Kidney epithelial cell (primary cell): Measurements from ENCODE around the gene HSDL1. TPM values are rescaled to one million over a fixed set of nuclear protein-coding genes. Genes with fewer than 3 reads are reported as not detected.

Source experiments
- DNase-seq: peaks from one replicate; pipeline ENCODE4 v3.0.0-alpha.2; 2010; ENCODE audit warnings: low read depth
- H3K27me3 ChIP-seq: 2 replicates; pipeline ENCODE4 v1.6.0; 2011; ENCODE audit warnings: low read length; ENCODE audit not compliant: control insufficient read depth, insufficient read depth
- H3K36me3 ChIP-seq: 2 replicates; pipeline ENCODE4 v1.5.1; 2011; ENCODE audit warnings: low read length; ENCODE audit not compliant: control insufficient read depth, insufficient read depth
- H3K4me3 ChIP-seq: 2 replicates; pipeline ENCODE4 v1.5.1; 2011; ENCODE audit warnings: low read depth, mild to moderate bottlenecking, control low read depth, low read length
- total RNA-seq: library from RNA; depleted of rRNA; stranded (reverse); fragments of >200 nt; gene quantifications from 2 replicates; pipeline ENCODE4 v1.2.3, GENCODE V29; 2015
- TF ChIP-seq, protein P1 (sequence below): IDR thresholded peaks from 2 replicates; pipeline ENCODE4 v1.5.1; 2011; ENCODE audit warnings: mild to moderate bottlenecking, moderate library complexity, low read length, control low read depth, inconsistent platforms; ENCODE audit not compliant: insufficient read depth, poor library complexity, severe bottlenecking

HSDL1 gene
- total RNA-seq, 1 donor from 2014 or later, result 37.9 TPM

DNA sequence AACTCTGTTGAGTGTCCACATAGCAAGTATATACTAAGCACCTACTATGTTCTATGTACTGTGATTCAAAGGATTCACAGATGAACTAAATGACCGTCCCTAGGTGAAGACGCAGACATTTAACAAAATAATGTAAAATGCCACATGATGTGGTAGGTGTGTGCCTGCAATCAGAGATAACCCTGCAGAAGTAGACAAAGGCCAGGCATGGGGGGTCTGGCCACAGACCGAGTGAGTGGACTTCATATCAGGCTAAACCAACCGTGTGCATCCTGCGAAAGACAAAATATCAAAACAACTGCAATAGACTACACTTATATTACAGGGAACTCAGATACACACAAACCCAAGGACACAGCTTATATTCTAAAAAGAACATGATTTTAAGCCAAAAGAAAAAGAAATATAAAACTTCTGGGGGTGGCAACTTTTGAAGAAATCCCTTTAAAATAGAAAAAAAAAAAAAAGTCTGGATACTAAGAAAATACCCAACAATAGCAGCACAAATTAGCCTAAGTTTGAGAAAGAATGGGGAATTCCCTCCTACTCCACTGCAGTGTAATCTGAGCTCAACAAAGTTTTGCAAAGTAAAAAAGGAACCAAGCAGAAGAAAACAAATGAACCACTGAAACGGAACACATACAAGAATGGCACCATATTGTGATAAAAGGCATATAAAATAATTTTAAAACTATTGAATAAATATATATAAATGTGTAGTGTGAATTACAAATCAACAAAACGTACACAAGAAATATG is 12.3 kb downstream of the HSDL1 start:
- DNase-seq, result no peak
- TF ChIP-seq, protein P1, sequence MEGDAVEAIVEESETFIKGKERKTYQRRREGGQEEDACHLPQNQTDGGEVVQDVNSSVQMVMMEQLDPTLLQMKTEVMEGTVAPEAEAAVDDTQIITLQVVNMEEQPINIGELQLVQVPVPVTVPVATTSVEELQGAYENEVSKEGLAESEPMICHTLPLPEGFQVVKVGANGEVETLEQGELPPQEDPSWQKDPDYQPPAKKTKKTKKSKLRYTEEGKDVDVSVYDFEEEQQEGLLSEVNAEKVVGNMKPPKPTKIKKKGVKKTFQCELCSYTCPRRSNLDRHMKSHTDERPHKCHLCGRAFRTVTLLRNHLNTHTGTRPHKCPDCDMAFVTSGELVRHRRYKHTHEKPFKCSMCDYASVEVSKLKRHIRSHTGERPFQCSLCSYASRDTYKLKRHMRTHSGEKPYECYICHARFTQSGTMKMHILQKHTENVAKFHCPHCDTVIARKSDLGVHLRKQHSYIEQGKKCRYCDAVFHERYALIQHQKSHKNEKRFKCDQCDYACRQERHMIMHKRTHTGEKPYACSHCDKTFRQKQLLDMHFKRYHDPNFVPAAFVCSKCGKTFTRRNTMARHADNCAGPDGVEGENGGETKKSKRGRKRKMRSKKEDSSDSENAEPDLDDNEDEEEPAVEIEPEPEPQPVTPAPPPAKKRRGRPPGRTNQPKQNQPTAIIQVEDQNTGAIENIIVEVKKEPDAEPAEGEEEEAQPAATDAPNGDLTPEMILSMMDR, result no peak
- Histone ChIP-seq H3K27me3 (no peaks in the 10 kb centered on the region), H3K36me3 (no peaks in the 10 kb centered on the region), H3K4me3 (no peak overlapping the region)

GRCh38 chr16:84131117-84131516 is 13.9 kb downstream of the HSDL1 start:
- Histone ChIP-seq H3K36me3 (no peaks in the 10 kb centered on the region), H3K27me3 (no peaks in the 10 kb centered on the region), H3K4me3 (no peak overlapping the region)
- no peak for DNase-seq
- TF ChIP-seq, protein P1, result no peak

GRCh38 chr16:84124257-84125073 is 20.5 kb downstream of the HSDL1 start:
- DNase-seq, result no peak
- TF ChIP-seq, protein P1, result no peak

DNA sequence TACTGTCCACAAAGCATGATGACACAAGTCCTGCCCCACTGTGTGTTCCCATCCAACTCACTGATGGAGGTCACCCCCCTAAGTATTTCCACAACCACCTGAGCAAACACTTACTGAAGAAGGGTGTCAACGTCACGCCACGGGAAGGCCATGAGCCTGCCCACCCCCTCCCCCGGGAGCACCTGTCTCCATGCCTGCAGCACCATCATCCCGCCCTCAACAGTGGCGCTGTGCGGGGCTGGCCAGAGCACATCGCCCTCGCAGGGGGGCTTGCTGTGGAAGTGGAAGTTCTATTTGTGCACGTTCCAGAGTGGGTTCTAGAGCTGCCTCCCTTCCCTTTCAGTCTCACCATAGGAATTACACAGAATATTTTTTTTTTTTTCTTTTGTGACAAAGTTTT is 24.0 kb downstream of the HSDL1 start:
- DNase-seq, result no peak
- H3K4me3 ChIP-seq, result no peak overlapping the region
- no peaks in the 10 kb centered on the region for H3K36me3 ChIP-seq
- H3K27me3 ChIP-seq, result no peaks in the 10 kb centered on the region
- TF ChIP-seq, protein P1, result no peak

More at GRCh38 chr16:84124257-84125073, 20.5 kb downstream of the HSDL1 start:
- H3K36me3 ChIP-seq, result no peaks in the 10 kb centered on the region
- H3K4me3 ChIP-seq, result no peak overlapping the region
- no peaks in the 10 kb centered on the region for H3K27me3 ChIP-seq

DNA sequence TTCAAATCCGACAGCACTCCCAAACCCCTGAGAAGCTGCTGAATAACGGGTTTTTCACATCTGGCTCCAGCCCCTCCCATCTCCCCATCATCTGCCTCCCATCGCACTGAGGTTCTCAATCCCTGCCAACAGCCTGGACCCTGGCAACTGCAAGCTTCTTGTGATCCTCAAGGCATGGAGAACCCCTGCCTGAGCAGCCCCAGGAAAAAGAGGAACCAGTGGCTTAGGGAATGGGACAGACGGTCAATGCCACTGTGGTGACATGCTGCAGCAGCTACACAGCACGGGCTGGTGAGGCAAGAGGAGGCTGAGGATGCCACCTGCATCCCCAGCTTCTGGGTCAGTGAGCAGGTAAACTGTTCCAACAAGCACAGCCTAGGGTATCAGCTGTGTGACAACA is 25.0 kb downstream of the HSDL1 start:
- Histone ChIP-seq H3K36me3 (no peaks in the 10 kb centered on the region), H3K27me3 (no peaks in the 10 kb centered on the region), H3K4me3 (no peak overlapping the region)
- no peak for DNase-seq
- TF ChIP-seq, protein P1, result no peak
